Right atrium auricular region (tissue), 2 donors: ENCODE measurements around the gene LDLRAD3. TPM values are rescaled to one million over a fixed set of nuclear protein-coding genes. Genes with fewer than 3 reads are reported as not detected.

Experiments
- DNase-seq: peaks from one replicate; pipeline ENCODE4 v3.0.0-alpha.2; 2019; ENCODE audit warnings: low spot score
- H3K27ac ChIP-seq, 2 donors: fragments of 200-600 bp; sonication (generic); 1 replicate in 1 of 2; 2 replicates in 1 of 2; pipeline ENCODE4 v1.5.1; 2016 to 2019
- H3K27me3 ChIP-seq, 2 donors: fragments of 200-600 bp; sonication (generic); one replicate each; pipeline versions ENCODE4 v1.5.1 to v1.6.0; 2017 to 2019
- H3K36me3 ChIP-seq: fragments of 200-600 bp; sonication (generic); one replicate; pipeline ENCODE4 v1.5.1; 2016
- H3K4me1 ChIP-seq, 2 donors: fragments of 200-600 bp; sonication (generic); one replicate each; pipeline versions ENCODE4 v1.5.1 to v1.6.0; 2017 to 2019
- H3K4me3 ChIP-seq, 2 donors: fragments of 200-600 bp; sonication (generic); 1 replicate in 1 of 2; 2 replicates in 1 of 2; pipeline ENCODE4 v1.5.1; 2017 to 2019; ENCODE audit warnings: mild to moderate bottlenecking in 1 of 2, moderate library complexity in 1 of 2
- H3K9me3 ChIP-seq, 2 donors: fragments of 200-600 bp; sonication (generic); one replicate each; pipeline ENCODE4 v1.5.1; 2019
- total RNA-seq, 2 donors: library from RNA; depleted of rRNA; stranded (reverse); fragments of >200 nt; gene quantifications; one replicate each; pipeline ENCODE4 v1.1.0, GENCODE V29; 2016
- TF ChIP-seq, protein P1 (sequence below), 2 donors: fragments of 200-600 bp; sonication (generic); IDR thresholded peaks; one replicate each; pipeline ENCODE4 v1.5.1; 2019; ENCODE audit warnings: antibody characterized with exemption in 2 of 2

Gene LDLRAD3
- total RNA-seq, 2 donors from 2014 or later = 3.6 to 7.0 TPM

DNA sequence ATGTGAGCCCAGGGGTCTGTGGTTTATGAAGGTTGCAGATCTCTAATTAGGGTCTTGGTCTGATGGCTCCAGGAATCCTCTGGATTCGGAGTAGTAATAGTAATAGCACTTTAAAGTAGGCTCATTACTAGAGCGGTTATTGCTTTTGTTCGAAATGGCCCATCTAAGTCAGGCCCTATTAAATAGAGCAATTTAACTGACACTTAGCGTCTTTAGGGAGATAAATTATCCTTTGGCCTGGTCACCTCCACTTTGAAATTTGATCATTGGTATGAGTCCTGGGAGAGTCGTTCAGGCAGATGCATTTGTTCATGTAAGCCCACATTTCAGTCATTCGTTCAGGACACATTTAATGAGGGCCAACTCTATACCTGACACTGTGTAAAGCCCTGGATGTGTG is 54.8 kb downstream of the LDLRAD3 start:
- H3K4me1 ChIP-seq = no peaks in the 10 kb centered on the region
- no peak overlapping the region for H3K4me3 ChIP-seq
- no peaks in the 10 kb centered on the region for H3K27me3 ChIP-seq

DNA sequence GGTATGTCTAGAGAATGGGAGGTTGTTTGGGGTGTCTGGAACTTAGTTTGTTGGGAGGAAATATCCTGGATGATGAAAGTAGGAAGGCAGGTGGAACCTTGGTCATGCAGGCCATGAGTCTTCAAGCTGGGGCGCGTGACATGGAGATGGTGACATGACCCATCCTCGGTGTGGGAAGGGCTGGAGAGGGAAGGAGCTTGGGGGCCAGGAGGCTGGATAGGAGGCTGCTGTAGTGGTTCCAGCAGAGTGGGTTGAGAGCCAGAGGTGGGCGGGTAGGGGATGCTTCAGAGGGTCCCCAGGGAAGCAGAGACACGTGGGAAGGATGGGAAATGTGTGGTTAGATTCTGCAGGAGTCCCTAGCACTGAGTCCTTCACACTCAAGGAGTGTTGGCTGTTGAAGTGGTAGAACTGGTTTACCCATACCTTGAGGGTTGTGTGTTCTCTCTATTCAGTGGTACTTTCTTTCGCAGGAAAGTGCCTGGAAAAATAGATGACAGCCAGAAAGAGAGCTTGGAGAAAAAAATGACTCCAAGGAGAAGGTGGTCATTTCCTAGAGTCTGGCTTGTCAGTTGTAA is 56.8 kb downstream of the LDLRAD3 start:
- no peaks in the 10 kb centered on the region for H3K36me3 ChIP-seq

More for the DNA sequence above, 54.8 kb downstream of the LDLRAD3 start:
- Histone ChIP-seq H3K27ac (no peak overlapping the region), H3K36me3 (no peaks in the 10 kb centered on the region), H3K9me3 (peaks cover 0 to 13% of the 10 kb centered on the region in 2 donors)
- DNase-seq = no peak
- TF ChIP-seq, protein P1, sequence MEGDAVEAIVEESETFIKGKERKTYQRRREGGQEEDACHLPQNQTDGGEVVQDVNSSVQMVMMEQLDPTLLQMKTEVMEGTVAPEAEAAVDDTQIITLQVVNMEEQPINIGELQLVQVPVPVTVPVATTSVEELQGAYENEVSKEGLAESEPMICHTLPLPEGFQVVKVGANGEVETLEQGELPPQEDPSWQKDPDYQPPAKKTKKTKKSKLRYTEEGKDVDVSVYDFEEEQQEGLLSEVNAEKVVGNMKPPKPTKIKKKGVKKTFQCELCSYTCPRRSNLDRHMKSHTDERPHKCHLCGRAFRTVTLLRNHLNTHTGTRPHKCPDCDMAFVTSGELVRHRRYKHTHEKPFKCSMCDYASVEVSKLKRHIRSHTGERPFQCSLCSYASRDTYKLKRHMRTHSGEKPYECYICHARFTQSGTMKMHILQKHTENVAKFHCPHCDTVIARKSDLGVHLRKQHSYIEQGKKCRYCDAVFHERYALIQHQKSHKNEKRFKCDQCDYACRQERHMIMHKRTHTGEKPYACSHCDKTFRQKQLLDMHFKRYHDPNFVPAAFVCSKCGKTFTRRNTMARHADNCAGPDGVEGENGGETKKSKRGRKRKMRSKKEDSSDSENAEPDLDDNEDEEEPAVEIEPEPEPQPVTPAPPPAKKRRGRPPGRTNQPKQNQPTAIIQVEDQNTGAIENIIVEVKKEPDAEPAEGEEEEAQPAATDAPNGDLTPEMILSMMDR (IDR thresholded peaks at IDR 0.05) = no peak

DNA sequence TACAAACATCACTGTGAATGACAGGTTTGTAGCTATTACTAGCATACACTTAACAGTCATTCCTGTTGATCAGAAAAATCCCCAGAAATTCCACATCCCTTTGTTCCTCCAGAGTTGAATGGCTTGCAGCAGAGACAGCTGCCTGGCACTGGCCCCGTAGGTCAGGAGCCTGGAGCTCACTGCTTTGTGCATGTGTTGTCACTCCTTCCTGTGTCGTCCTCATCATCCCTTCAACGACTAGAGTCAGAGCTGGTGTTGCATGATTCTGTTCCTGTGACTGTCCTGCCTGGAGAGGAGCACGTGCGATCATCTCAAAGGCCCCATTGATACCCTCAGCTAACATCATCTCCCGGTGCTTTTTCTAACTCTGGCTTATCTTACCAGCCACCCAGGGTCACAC is 58.3 kb downstream of the LDLRAD3 start:
- Histone ChIP-seq H3K9me3 (no peaks in the 10 kb centered on the region), H3K4me1 (no peaks in the 10 kb centered on the region), H3K36me3 (no peaks in the 10 kb centered on the region), H3K4me3 (no peak overlapping the region), H3K27ac (no peak overlapping the region), H3K27me3 (no peaks in the 10 kb centered on the region)
- DNase-seq = no peak
- TF ChIP-seq, protein P1 (IDR thresholded peaks at IDR 0.05) = no peak

More for the DNA sequence above, 56.8 kb downstream of the LDLRAD3 start:
- Histone ChIP-seq H3K9me3 (peaks cover 0 to 1% of the 10 kb centered on the region in 2 donors), H3K27me3 (no peaks in the 10 kb centered on the region), H3K4me1 (no peaks in the 10 kb centered on the region), H3K4me3 (no peak overlapping the region), H3K27ac (no peak overlapping the region)
- TF ChIP-seq, protein P1 (IDR thresholded peaks at IDR 0.05) = no peak
- DNase-seq = no peak

DNA sequence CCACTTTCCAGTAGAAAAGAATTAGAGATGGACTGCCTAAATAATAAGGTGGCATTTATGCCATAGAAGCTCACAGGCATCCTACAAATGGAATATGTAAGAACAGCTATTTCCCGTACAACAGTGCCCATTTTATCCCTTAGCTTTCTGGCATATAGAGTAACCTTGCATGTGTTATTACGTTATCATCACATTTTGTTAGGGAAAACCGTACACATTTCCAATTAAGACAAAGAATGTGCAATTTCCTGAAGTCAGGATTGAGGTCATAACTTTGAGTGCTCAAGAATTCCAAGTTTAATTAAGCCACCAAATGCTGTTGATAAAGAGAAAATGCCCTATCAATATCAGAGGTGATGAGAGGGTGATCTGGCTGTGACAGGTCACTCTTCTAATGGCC is 58.9 kb downstream of the LDLRAD3 start:
- no peak for DNase-seq
- TF ChIP-seq, protein P1 (IDR thresholded peaks at IDR 0.05) = no peak
- no peaks in the 10 kb centered on the region for H3K36me3 ChIP-seq
- H3K4me3 ChIP-seq = no peak overlapping the region
- no peaks in the 10 kb centered on the region for H3K4me1 ChIP-seq
- H3K9me3 ChIP-seq = no peaks in the 10 kb centered on the region
- H3K27me3 ChIP-seq = no peaks in the 10 kb centered on the region
- no peak overlapping the region for H3K27ac ChIP-seq

DNA sequence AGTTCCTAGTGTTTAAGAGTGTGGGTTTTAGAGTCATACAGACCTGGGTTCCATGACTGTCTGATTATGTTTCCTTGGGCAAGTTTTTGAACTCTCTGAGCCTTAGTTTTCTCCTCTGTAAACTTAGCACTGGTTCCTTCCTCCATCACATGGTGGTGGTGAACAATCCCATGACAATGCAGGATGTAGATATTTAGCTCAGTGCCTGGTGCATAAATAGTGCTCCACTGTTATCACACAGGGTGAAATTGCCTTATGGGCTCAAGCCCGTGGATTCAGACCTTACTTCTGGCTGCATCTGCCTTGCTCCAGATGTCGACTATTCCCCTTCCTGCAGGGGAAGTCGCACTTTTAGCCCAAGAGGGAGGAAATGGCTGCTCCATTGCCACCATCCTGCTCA is 62.7 kb downstream of the LDLRAD3 start:
- Histone ChIP-seq H3K4me1 (peaks cover 0 to 19% of the 10 kb centered on the region in 2 donors), H3K9me3 (no peaks in the 10 kb centered on the region), H3K27me3 (no peaks in the 10 kb centered on the region), H3K4me3 (no peak overlapping the region), H3K36me3 (no peaks in the 10 kb centered on the region), H3K27ac (no peak overlapping the region)
- no peak for DNase-seq
- TF ChIP-seq, protein P1 (IDR thresholded peaks at IDR 0.05) = no peak

DNA sequence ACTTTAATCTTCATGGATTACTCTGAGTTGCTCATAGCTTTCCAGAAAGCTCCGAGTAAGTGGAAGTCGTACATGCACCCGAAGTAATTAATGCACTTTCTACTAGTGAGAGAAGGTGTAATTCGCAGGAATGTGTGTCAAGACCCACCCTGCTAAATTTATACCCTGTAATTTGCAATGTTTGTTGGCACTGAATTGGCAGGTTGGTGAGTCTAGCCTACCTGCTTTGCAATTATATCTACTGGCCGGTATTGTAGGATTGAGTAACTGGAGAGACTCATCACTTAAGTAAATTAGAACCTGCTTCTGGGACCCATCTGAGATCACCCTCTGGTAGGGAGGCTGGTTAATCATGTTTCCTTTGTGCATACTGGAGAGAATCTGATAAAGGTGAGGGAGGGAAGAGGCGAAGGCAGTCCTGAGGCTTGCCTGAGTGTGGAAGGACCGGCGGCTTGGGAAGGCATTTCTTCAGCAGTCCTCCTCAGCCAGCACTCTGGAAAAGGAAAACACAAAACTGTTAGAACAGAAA is 63.3 kb downstream of the LDLRAD3 start:
- H3K27ac ChIP-seq = no peak overlapping the region
- TF ChIP-seq, protein P1 (IDR thresholded peaks at IDR 0.05) = no peak
- no peaks in the 10 kb centered on the region for H3K9me3 ChIP-seq
- no peak for DNase-seq
- no peaks in the 10 kb centered on the region for H3K27me3 ChIP-seq
- peaks cover 0 to 19% of the 10 kb centered on the region in 2 donors for H3K4me1 ChIP-seq
- H3K36me3 ChIP-seq = no peaks in the 10 kb centered on the region
- no peak overlapping the region for H3K4me3 ChIP-seq
